ENCODE results near the gene PTOV1.

DNA sequence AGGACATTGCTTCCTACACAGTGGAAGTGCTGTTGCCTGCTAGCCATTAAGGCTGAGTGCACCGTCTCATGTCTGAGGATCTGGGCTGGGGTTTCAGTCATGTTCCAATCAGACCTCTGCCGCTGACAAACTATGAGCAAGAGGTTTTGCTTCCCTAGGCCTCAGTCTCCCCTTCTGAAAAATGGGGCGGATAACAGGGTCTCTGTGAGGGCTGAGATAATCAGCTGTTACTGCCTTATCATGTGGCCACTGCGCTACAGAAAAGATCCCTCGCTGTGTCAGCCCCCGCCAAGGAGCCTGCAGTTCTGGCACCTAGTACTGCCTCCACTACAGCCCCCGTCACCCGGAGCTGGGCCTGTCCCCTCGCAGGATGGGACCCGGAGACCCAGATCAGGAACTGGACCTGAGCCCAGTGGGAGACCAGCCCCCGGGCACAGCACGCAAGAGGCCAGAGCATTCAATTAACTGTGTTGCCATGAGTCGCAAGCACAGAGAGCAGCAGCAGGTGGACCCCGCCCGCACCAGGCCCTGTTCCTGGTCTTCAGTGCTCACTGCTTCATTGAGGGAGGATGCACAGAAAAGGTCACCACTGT lies 19.4 kb downstream of the PTOV1 start:
- TF ChIP-seq, protein P1, sequence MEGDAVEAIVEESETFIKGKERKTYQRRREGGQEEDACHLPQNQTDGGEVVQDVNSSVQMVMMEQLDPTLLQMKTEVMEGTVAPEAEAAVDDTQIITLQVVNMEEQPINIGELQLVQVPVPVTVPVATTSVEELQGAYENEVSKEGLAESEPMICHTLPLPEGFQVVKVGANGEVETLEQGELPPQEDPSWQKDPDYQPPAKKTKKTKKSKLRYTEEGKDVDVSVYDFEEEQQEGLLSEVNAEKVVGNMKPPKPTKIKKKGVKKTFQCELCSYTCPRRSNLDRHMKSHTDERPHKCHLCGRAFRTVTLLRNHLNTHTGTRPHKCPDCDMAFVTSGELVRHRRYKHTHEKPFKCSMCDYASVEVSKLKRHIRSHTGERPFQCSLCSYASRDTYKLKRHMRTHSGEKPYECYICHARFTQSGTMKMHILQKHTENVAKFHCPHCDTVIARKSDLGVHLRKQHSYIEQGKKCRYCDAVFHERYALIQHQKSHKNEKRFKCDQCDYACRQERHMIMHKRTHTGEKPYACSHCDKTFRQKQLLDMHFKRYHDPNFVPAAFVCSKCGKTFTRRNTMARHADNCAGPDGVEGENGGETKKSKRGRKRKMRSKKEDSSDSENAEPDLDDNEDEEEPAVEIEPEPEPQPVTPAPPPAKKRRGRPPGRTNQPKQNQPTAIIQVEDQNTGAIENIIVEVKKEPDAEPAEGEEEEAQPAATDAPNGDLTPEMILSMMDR (IDR thresholded peaks at IDR 0.05), result no peak
- TF ChIP-seq, protein P2, sequence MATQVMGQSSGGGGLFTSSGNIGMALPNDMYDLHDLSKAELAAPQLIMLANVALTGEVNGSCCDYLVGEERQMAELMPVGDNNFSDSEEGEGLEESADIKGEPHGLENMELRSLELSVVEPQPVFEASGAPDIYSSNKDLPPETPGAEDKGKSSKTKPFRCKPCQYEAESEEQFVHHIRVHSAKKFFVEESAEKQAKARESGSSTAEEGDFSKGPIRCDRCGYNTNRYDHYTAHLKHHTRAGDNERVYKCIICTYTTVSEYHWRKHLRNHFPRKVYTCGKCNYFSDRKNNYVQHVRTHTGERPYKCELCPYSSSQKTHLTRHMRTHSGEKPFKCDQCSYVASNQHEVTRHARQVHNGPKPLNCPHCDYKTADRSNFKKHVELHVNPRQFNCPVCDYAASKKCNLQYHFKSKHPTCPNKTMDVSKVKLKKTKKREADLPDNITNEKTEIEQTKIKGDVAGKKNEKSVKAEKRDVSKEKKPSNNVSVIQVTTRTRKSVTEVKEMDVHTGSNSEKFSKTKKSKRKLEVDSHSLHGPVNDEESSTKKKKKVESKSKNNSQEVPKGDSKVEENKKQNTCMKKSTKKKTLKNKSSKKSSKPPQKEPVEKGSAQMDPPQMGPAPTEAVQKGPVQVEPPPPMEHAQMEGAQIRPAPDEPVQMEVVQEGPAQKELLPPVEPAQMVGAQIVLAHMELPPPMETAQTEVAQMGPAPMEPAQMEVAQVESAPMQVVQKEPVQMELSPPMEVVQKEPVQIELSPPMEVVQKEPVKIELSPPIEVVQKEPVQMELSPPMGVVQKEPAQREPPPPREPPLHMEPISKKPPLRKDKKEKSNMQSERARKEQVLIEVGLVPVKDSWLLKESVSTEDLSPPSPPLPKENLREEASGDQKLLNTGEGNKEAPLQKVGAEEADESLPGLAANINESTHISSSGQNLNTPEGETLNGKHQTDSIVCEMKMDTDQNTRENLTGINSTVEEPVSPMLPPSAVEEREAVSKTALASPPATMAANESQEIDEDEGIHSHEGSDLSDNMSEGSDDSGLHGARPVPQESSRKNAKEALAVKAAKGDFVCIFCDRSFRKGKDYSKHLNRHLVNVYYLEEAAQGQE (IDR thresholded peaks at IDR 0.05; ENCODE audit: insufficient read depth in 1 of 2, low read depth in 2 of 2, low read length in 1 of 2), result no peak
- TF ChIP-seq POLR2AphosphoS5 (IDR thresholded peaks at IDR 0.05; ENCODE audit: low read depth, low read length) (no peak), TCF7L2 (IDR thresholded peaks at IDR 0.05; ENCODE audit: low read depth, low read length) (no peak), SIN3A (IDR thresholded peaks at IDR 0.05; ENCODE audit: borderline replicate concordance, insufficient read depth, low read depth, low read length) (no peak)
